HT1080 (cell line): ENCODE measurements around the gene VWA1. TPM values are rescaled to one million over a fixed set of nuclear protein-coding genes. Genes with fewer than 3 reads are reported as not detected.
"Not testable (repeated sequence)": the region's sequence is repeated elsewhere in the genome, so short reads cannot be mapped to it uniquely, and the experiment has no call there.

ENCODE experiments used
- DNase-seq: peaks from one replicate; pipeline ENCODE4 v3.0.0-alpha.2; 2015; ENCODE audit warnings: low read depth
- total RNA-seq: library from RNA; depleted of rRNA; stranded (reverse); fragments of >200 nt; shearing (Covaris generic); gene quantifications from 2 replicates; pipeline ENCODE4 v1.2.3, GENCODE V29; 2014

Gene VWA1
- total RNA-seq, 1 experiment from 2014 or later, result 0.05 TPM

DNA sequence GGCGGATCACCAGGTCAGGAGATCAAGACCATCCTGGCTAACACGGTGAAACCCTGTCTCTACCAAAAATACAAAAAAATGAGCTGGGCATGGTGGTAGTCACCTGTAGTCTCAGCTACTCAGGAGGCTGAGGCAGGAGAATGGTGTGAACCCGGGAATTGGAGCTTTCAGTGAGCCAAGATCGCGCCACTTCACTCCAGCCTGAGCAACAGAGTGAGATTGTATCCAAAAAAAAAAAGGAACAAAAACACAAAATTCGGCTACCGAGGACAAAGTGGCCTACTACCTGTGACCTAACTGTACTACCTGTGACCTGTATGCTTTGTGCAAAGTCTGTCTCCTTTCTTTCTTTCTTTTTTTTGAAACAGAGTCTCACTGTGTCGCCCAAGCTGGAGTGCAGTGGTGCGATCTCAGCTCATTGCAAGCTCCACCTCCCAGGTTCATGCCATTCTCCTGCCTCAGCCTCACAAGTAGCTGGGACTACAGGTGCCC, 32.5 kb upstream of the VWA1 start:
- DNase-seq, result not testable (repeated sequence)

DNA sequence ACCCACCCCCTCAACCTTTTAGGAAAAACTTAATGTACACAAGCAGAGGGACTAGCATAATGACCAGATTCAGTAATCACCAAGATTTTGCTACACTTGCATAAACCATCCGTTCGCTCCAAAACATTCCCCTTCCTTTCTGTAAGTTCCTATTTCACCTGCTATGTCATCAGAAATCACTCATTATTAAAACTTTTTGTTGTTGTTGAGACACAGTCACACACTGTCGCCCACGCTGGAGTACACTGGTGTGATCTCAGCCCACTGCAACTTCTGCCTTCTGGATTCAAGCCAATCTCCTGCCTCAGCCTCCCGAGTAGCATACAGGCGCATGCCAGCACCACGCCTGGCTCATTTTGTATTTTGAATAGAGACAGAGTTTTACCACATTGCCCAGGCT, 31.8 kb upstream of the VWA1 start:
- DNase-seq, result no peak

GRCh38 chr1:1406101-1406820, 29.2 kb upstream of the VWA1 start:
- DNase-seq, result no peak

DNA sequence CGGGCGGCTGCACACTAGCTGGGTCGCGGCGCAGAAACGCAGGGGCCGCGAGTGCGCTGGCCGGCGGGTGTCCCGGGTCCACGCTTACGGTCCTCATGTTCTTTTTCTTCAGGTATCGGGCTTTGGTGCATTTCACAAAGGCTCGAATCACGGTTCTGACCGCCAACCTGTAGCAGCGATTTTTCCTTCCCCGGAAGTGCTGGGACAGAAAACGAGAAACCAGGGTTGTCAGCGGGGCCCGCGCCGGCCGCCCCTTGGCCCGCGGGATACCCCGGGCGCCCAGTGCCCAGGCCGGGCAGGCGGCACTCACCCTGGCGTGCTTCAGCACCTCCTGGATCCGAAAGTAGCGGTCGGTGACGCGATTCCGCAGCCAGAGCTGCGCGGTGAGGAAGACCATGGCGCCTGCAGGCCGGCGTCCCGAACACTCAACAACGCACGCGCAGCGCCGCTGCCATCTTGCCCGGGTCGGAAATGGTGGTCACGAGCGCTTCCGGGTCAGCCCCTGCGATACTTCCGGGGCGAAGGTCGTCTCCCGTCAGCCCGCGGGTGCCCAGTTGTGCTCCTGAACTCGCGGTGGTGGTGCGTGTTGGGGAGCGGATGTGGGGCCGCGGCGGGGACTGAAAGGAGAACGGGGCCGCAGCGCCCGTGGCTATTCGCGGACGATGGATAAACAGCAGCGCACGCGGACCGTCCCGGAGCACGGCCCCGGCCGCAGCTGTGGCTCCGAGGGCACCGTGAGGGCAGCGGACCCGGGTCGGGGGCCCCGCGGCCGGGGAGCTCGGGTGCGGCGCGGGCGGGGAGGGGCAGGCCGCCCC, 28.5 kb upstream of the VWA1 start, which contains the start of gene MRPL20:
Gene MRPL20, minus strand, starts transcription at position 473 of the 815 bp plus-strand sequence. Its CDS starts 76 bp downstream, at position 397.
- peak; percentile 86 for DNase-seq

DNA sequence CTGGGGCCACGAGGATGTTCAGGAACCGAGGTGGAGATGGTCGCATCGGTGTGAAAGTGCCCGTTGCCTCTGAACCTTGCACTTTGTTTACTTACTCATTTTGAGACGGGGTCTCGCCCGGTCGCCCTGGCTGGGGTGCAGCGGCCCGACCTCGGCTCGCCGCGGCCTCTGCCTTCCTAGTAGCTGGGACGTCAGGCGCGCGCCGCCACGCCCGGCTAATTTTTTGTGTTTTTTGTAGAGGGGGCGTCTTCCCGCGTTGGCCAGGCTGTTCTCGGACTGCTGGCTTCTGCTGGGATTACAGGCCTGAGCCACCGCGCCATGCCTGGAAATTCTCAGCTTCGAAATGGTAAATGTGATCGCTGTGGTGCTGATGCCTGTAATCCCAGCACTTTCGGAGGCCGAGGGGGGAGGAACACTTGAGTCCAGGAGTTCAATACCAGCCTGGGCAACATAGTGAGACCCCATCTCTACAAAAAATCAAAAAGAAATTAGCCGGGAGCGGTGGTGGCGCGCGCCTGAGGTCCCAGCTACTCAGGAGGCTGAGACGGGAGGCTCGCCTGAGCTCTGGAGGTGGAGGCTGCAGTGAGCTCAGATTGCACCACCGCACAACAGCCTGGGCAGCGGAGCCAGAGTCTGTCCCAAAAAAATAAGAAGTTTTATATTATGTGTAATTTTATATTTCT, 27.7 kb upstream of the VWA1 start:
- DNase-seq, result peak; percentile 45

GRCh38 chr1:1410238-1410637, 25.3 kb upstream of the VWA1 start:
- not testable (repeated sequence) for DNase-seq

DNA sequence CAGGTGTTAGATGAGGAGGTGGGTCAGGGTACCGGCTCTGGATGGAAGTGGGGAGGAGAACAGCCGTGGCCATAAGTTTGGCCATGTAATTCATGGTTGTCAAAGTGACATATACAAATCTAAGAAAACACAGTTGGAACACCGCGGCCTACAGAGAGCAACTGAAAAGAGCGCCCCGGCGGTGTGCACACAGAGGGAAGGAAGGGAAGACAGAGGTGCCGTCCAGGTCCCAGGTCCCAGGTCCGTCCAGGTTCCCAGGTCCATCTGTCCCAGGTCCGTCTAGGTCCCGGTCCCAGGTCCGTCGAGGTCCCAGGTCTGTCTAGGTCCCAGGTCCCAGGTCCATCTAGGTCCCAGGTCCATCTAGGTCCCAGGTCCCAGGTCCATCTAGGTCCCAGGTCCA, 23.9 kb upstream of the VWA1 start:
- DNase-seq, result no peak

DNA sequence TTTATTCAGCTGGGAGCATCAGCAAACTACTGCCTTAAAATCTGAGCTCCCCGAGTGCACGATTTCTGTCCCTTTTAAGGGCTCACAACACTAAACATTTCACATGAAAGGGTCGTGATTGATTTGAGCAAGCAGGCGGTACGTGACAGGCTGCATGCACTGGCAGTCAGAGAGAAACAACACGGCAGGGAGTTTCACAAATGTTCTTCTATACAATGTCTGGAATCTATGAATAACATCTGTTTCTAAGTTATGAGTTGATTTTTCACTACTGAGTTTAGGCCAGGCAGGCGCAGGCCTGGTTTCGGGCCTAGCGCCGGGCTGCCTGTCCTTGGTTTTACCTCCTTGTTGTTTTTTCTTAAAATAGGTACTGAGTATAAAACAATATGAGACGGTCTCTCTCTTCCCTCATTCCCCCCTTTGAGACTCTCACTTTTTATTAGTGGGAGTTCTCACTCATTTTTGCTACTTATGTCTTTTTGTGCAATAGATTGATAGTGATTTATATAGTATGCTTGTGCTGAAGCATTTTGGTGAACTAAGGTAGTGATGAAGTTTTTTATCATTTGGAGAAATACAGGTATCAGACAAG, 23.1 kb upstream of the VWA1 start:
- DNase-seq, result not testable (repeated sequence)

DNA sequence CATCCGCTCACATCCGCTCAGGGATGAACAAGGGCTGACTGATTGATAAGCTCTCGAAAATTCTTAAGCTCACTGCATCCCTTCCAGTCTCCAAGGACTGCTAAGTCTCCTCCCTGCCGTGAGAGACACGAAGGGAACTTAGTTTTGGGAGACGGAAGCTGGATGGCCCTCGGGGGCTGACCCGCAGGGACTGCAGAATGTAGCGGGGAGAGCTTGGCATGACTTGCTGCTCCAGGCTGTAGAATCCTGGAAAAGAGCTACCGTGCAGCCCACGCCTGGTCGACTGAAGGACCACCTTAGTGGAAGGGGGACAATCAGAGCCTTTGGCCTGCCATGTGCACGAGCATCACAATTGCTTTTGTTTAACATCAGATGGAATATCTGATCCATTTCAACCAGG, 19.7 kb upstream of the VWA1 start:
- no peak for DNase-seq

DNA sequence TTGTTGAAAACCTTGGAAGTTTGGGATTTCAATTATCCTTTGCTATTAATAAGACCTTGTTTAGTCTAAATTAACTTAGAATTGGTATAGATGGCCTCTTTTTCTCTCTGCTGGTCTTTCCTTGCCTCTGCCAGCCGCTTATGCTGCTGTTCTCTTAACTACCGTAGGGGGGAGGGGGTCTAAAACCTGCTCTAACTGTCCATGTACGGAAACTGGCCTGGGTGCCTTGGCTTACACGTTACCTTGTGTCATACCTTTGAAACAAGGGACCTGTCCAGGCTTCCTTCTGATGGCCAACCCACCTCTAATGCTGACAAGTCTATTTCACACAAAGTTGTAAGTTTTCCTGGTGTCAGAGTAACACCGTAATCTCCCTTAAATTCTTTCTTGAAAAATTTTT, 18.1 kb upstream of the VWA1 start:
- not testable (repeated sequence) for DNase-seq

- DNase-seq, result not testable (repeated sequence)
Measured at GRCh38 chr1:1417825-1418463, 17.5 kb upstream of the VWA1 start.

- DNase-seq, result no peak
Measured at GRCh38 chr1:1418464-1419362, 16.8 kb upstream of the VWA1 start.

GRCh38 chr1:1419363-1419812, 16.1 kb upstream of the VWA1 start:
- DNase-seq, result no peak

DNA sequence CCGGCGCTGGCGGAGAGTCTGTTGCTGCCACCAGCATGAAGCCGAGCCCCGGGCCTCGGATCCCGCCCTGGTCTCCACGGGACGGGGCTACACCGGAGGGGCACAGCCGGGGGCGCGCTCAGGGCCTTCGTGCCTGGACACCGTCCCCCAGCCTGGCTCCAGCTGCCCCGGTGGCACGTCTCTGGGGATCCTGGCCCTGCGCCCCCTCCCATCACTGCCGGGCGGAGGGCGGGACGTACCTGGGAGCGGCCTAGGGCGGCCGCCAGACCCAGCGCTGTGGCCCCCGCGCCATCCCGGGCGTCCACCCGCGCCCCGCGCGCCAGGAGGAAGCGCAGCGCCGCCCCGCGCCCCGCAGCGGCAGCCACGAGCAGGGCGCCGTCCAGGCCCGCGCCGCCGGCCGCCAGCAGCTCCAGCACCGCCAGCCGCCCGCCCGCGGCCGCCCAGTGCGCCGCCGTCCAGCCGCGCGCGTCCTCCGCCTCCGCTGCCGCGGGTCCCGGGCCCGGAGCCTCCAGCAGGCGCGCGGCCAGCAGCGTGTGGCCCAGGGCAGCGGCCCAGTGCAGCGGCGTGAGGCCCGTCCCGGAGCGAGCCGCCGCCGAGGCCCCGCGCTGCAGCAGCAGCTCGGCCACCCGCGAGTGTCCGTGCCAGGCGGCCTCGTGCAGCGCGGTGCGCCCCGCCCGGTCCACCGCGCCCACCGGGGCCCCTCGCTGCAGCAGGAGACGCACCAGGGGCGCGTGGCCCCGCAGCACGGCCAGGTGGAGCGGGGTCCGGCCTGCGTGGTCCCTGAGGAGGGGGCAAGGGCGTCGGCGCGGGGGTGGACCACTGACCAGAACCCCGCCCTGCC, 15.5 kb upstream of the VWA1 start:
- DNase-seq, result no peak

DNA sequence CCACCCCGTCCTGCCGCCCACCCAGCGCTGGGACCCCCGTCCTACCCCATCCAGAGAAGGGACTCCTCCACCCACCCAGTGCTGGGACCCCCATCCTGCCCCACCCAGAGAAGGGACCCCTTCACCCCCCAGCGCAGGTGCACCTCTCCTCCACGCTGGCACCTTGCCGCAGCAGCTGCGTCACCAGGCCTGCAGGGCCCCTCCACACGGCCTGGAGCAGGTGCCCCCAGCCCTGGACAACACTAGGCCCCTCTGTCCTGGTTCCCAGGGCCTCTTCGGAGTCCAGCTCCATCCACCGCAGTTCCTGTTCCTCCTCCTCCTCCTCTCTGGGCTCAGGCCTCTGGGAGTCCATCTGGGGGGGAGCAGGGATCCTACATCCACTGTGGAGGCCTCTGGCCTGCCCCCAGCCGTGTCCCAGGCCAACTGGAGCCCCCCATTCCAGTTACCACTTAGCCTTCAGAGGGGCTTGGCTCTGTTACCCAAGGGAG, 14.8 kb upstream of the VWA1 start:
- DNase-seq, result no peak

DNA sequence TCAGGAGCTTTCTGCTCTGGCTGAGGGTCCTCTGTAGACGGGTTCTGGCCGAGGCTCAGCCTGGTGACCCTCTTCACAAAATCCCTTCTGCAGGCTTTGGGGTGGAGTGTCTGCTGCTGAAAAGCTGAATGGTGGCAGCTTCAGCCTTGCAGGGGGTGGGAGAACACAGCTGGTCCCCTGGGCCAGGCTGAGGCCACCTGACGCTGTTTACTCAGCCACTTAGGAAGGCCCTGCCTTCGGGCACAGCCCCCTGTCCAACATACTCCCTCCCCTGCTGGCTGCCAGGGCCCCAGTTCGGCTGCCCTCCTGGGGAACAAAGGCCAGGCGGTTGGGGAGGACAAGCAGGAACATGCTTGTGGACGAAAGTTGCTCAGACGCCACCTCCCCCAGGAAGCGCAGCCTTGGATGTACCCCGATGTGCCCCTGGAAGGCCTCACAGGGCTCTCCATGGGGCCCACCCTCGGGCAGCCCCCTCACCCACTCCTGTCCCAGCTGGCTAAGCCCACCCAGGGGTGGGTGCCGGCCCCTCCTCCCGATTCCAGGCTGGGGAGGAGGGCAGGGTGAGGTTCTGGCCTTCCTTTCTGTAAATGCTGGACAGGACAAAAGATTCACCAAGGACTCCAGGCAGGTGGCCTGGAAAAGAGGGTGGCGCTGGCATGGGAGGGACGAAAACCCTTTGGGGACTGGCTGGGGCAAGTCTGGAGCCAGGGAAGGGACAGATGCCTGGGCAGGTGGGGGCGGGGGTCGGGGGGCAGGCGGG, 14.2 kb upstream of the VWA1 start, which contains the start of gene ANKRD65:
Gene ANKRD65, minus strand, starts transcription at position 130 of the 760 bp plus-strand sequence. CDS start 271 bp downstream, outside the sequence.
- DNase-seq, result no peak

DNA sequence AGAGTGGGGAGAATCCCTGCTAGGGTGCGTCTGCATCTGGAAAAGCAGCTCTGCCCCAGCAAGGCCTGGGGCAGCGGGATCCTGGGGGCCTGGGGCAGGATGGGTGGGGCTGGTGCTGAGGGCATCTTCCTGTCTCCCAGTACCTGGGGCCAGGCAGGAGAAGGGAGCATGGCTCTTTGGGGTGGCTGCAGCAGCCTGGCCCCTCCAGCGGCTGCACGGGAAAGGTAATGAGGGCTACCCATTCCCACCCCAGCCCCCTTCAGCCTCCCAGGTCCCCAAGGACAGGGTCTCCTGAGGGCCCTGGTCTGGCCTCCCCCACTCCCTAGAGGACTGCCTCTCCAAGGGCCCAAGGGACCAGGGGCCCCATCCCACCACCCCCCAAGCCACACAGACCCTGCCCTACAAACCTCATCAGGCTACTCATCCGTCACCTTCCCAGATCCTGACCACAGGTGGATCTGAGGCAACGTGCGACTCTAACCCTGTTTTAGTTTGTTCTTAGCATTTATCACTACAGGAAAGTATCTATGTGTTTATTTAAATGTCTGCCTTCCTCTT, 13.5 kb upstream of the VWA1 start:
- no peak for DNase-seq
